HCT116 (cell line): ENCODE data around the gene OR2T34.

Source experiments
- CTCF ChIP-seq, 3 experiments: fragments of 200-600 bp in 1 of 3; sonication (generic) in 1 of 3; IDR thresholded peaks in 2 of 3; conservative IDR thresholded peaks in 1 of 3; 2 replicates each; pipeline ENCODE4 v1.5.1; 2012 to 2017; ENCODE audit warnings: low read depth in 2 of 3, low read length in 2 of 3, antibody characterized with exemption in 1 of 3, borderline replicate concordance in 1 of 3, control low read depth in 1 of 3, mild to moderate bottlenecking in 1 of 3, mixed read lengths in 1 of 3, mixed run types in 1 of 3, moderate library complexity in 1 of 3; ENCODE audit not compliant: insufficient read depth in 1 of 3
- EZH2 ChIP-seq: fragments of 200-600 bp; sonication (generic); IDR thresholded peaks from 2 replicates; pipeline ENCODE4 v1.6.1; 2017; ENCODE audit warnings: antibody characterized with exemption, mixed run types
- FOSL1 ChIP-seq: IDR thresholded peaks from 2 replicates; pipeline ENCODE4 v1.6.1; 2012; ENCODE audit warnings: low read depth
- MAX ChIP-seq: IDR thresholded peaks from 2 replicates; pipeline ENCODE4 v1.6.1; 2012
- POLR2A ChIP-seq: IDR thresholded peaks from 2 replicates; pipeline ENCODE4 v1.7.0; 2011; ENCODE audit warnings: borderline replicate concordance; ENCODE audit not compliant: insufficient read depth, insufficient read length; ENCODE audit errors: extremely low read depth
- REST ChIP-seq: IDR thresholded peaks from 2 replicates; pipeline ENCODE4 v1.6.1; 2012; ENCODE audit warnings: low read depth

DNA sequence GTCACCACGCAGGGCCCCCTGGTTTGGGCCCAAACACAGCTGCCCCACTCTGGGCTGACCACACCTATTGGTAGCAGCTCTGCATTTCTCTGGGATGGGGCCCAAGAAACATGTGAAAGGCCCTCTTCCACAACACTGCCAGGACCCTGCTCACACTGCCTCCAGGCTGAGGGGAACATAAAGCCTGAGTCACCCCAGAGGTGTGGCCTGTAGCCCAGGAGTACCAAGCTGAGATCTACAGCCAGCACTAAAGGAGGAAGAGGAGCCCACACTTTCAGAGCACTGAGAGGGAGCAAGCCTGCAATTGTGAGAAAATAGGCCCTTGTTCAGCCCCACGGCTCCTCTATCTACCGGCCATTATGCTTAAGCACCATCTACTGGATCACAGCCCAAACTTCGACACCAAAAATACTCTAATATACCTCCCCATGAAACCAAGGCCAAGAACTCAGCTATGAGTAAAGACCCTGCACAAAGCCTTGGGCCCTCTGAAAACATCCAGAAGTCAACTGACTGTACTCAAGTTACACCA lies 37.4 kb upstream of the OR2T34 start:
- TF ChIP-seq REST: no peak
- TF ChIP-seq CTCF (IDR thresholded peaks at IDR 0.05 in 2 of 3, conservative IDR thresholded peaks at IDR 0.05 in 1 of 3; ENCODE audit: borderline replicate concordance in 1 of 3, insufficient read depth in 1 of 3, low read depth in 2 of 3, low read length in 2 of 3): no peak
- no peak for TF ChIP-seq EZH2
- TF ChIP-seq POLR2A: no peak
- TF ChIP-seq FOSL1: no peak
- TF ChIP-seq MAX: no peak
